Neural progenitor cell (in vitro differentiated cells): Measurements from ENCODE around the gene OR11A1.

Source experiments
- EZH2 ChIP-seq: fragments of 200-600 bp; sonication (generic); IDR thresholded peaks from 2 replicates; pipeline ENCODE4 v1.6.1; 2017; ENCODE audit warnings: antibody characterized with exemption, mild to moderate bottlenecking, moderate library complexity
- EZH2phosphoT487 ChIP-seq: fragments of 200-600 bp; sonication (generic); IDR thresholded peaks from 2 replicates; pipeline ENCODE4 v1.6.1; 2017; ENCODE audit warnings: antibody characterized with exemption
- TF ChIP-seq, protein P1 (sequence below): fragments of 200-600 bp; sonication (generic); IDR thresholded peaks from 2 replicates; pipeline ENCODE4 v1.5.1; 2017; ENCODE audit warnings: antibody characterized with exemption, mild to moderate bottlenecking

DNA sequence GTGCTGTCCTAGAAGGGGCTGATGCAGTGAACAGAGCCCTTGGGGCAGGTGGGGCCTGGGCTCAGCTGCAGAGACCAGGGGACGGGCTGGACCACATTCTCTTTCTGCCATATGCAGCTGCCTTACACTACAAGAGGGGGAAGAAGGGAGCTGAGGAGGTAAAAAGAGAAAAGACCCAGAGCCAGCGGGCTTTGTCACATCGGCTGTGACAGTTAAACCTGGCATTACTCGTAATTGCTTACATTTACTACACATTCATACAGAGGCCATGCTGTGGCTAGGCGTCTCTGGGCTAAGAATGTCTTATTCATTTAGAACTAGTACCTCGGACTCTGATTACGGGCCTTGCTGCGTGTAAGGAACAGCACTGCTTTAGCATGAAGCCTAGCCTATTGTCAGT lies 43.7 kb upstream of the OR11A1 start:
- TF ChIP-seq, protein P1, sequence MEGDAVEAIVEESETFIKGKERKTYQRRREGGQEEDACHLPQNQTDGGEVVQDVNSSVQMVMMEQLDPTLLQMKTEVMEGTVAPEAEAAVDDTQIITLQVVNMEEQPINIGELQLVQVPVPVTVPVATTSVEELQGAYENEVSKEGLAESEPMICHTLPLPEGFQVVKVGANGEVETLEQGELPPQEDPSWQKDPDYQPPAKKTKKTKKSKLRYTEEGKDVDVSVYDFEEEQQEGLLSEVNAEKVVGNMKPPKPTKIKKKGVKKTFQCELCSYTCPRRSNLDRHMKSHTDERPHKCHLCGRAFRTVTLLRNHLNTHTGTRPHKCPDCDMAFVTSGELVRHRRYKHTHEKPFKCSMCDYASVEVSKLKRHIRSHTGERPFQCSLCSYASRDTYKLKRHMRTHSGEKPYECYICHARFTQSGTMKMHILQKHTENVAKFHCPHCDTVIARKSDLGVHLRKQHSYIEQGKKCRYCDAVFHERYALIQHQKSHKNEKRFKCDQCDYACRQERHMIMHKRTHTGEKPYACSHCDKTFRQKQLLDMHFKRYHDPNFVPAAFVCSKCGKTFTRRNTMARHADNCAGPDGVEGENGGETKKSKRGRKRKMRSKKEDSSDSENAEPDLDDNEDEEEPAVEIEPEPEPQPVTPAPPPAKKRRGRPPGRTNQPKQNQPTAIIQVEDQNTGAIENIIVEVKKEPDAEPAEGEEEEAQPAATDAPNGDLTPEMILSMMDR, result no peak
- TF ChIP-seq EZH2 (no peak), EZH2phosphoT487 (no peak)
